ENCODE results near the gene GABRA5.

GRCh38 chr15:26872206-26872605, 5.3 kb downstream of the GABRA5 start:
- no peak for TF ChIP-seq CTCF (IDR thresholded peaks at IDR 0.05; ENCODE audit: insufficient read depth, low read length)
- TF ChIP-seq SPI1 (IDR thresholded peaks at IDR 0.05; ENCODE audit: borderline replicate concordance, low read depth), result no peak
- TF ChIP-seq POLR2AphosphoS5 (IDR thresholded peaks at IDR 0.05; ENCODE audit: low read depth), result no peak
- TF ChIP-seq GABPA (IDR thresholded peaks at IDR 0.05; ENCODE audit: low read depth), result no peak
- TF ChIP-seq REST (IDR thresholded peaks at IDR 0.05; ENCODE audit: insufficient replicate concordance, low read depth), result no peak

All from HL-60 (cell line).